ENCODE data around the gene NAPA.

DNA sequence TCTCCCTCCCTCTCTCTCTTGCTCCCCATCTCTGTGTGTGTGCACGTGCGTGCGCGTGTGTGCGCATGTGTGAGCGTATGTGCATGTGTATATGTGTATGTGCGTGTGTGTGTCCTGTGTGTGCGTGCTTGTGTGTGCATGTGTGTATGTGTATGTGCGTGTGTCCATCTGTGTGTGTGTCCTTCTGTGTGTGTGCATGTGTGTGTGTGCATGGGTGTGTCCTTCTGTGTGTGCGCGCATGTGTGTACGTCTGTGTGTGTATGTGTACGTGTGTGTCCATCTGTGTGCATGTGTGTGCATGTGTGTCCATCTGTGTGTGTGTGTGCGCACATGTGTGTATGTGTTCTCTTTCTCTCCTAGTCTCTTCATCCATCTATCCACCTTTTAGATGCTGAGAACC lies 55.4 kb downstream of the NAPA start:
- TF ChIP-seq GATA2 (IDR thresholded peaks at IDR 0.05; ENCODE audit: low read depth, low read length) (no peak), GATA3 (IDR thresholded peaks at IDR 0.05; ENCODE audit: low read depth, low read length) (no peak)
